H1 (cell line): ENCODE results near the gene GPN2. TPM values are rescaled to one million over a fixed set of nuclear protein-coding genes. Genes with fewer than 3 reads are reported as not detected.

Experiments
- CTCF ChIA-PET: fragments of 300-600 bp; sonication (Branson Sonifier 250); formaldehyde crosslinking; loops from one replicate; lab custom pipeline; 2021; ENCODE audit not compliant: partially characterized antibody; lab: Charles Lee
- POLR2A ChIA-PET: fragments of 300-600 bp; sonication (Branson Sonifier 250); formaldehyde crosslinking; loops from one replicate; lab custom pipeline; 2021; ENCODE audit warnings: inconsistent platforms; ENCODE audit not compliant: partially characterized antibody; lab: Charles Lee
- DNase-seq, 2 experiments: peaks; one replicate each; pipeline versions ENCODE4 v3.0.0 to v3.0.0-alpha.2; 2010 to 2022; ENCODE audit warnings: low spot score in 2 of 2, low read depth in 1 of 2, mixed read lengths in 1 of 2
- FAIRE-seq: peaks from 2 replicates; lab custom pipeline; 2011; peaks lifted over from hg19 to GRCh38; lab: Jason Lieb, UNC
- H2AFZ ChIP-seq: 2 replicates; pipeline ENCODE4 v1.8.1; 2012; ENCODE audit warnings: low read length, inconsistent platforms
- H2AK5ac ChIP-seq: 2 replicates; pipeline ENCODE4 v1.6.1; 2013; ENCODE audit warnings: low read depth, low read length
- H2BK120ac ChIP-seq: replicated peaks from 2 replicates; pipeline ENCODE3; 2013; ENCODE audit warnings: low read depth, low read length, inconsistent platforms
- H2BK12ac ChIP-seq: 2 replicates; pipeline ENCODE4 v1.6.1; 2013; ENCODE audit warnings: low read depth, low read length
- H2BK15ac ChIP-seq: 2 replicates; pipeline ENCODE4 v1.6.1; 2013; ENCODE audit warnings: low read length
- H2BK20ac ChIP-seq: 2 replicates; pipeline ENCODE4 v1.6.1; 2013; ENCODE audit warnings: low read length
- H2BK5ac ChIP-seq: 2 replicates; pipeline ENCODE4 v1.6.1; 2013; ENCODE audit warnings: low read depth, low read length
- H3K14ac ChIP-seq: 2 replicates; pipeline ENCODE4 v1.6.1; 2013; ENCODE audit warnings: inconsistent platforms; ENCODE audit not compliant: insufficient read length
- H3K18ac ChIP-seq: 2 replicates; pipeline ENCODE4 v1.6.1; 2013; ENCODE audit warnings: low read length; ENCODE audit errors: extremely low read depth
- H3K23ac ChIP-seq: 2 replicates; pipeline ENCODE4 v1.6.1; 2013; ENCODE audit warnings: inconsistent platforms; ENCODE audit not compliant: insufficient read length
- H3K23me2 ChIP-seq: 2 replicates; pipeline ENCODE4 v1.6.1; 2013; ENCODE audit warnings: low read depth, low read length
- H3K27ac ChIP-seq: 2 replicates; pipeline ENCODE4 v1.6.1; 2011; ENCODE audit warnings: low read depth, low read length, inconsistent platforms
- H3K27me3 ChIP-seq, 4 experiments: replicated peaks in 1 of 4; 1 replicate in 1 of 4; 2 replicates in 3 of 4; pipeline versions ENCODE4 v1.6.1 to v1.8.1; 2011 to 2013; ENCODE audit warnings: low read length in 3 of 4, mild to moderate bottlenecking in 3 of 4, inconsistent platforms in 2 of 4, mixed read lengths in 2 of 4, moderate library complexity in 1 of 4; ENCODE audit not compliant: control insufficient read depth in 3 of 4, insufficient read depth in 3 of 4; ENCODE audit errors: extremely low read depth in 1 of 4
- H3K36me3 ChIP-seq, 4 experiments: 2 replicates each; pipeline versions ENCODE4 v1.6.1 to v1.8.1; 2011 to 2013; ENCODE audit warnings: mild to moderate bottlenecking in 4 of 4, low read length in 3 of 4, moderate library complexity in 2 of 4, control low read depth in 1 of 4, inconsistent platforms in 1 of 4; ENCODE audit not compliant: insufficient read depth in 4 of 4, control insufficient read depth in 2 of 4
- H3K4ac ChIP-seq: replicated peaks from 2 replicates; pipeline ENCODE3; 2013; ENCODE audit warnings: low read length, low read depth, mixed read lengths, inconsistent platforms; ENCODE audit not compliant: insufficient read length
- H3K4me1 ChIP-seq, 4 experiments: replicated peaks in 1 of 4; 1 replicate in 1 of 4; 2 replicates in 3 of 4; pipeline versions ENCODE4 v1.6.1 to v1.8.1; 2011 to 2013; ENCODE audit warnings: low read length in 3 of 4, inconsistent platforms in 2 of 4, mixed read lengths in 1 of 4; ENCODE audit not compliant: insufficient read depth in 4 of 4, control insufficient read depth in 3 of 4
- H3K4me2 ChIP-seq, 2 experiments: 2 replicates each; pipeline versions ENCODE4 v1.6.1 to v1.8.1; 2011 to 2013; ENCODE audit warnings: low read depth in 2 of 2, low read length in 2 of 2, control low read depth in 1 of 2, inconsistent platforms in 1 of 2, mild to moderate bottlenecking in 1 of 2; ENCODE audit not compliant: insufficient read depth in 1 of 2
- H3K4me3 ChIP-seq, 4 experiments: fragments of 200-600, 300-600 bp in 1 of 4; sonication (generic), shearing (Covaris generic), sonication (Bioruptor Twin) in 1 of 4; 2 replicates each; pipeline versions ENCODE4 v1.5.1 to v1.8.1; 2011 to 2016; ENCODE audit warnings: low read length in 4 of 4, low read depth in 3 of 4, control low read depth in 2 of 4, inconsistent platforms in 2 of 4, mild to moderate bottlenecking in 2 of 4, mixed read lengths in 1 of 4, moderate library complexity in 1 of 4; ENCODE audit not compliant: insufficient read depth in 2 of 4; ENCODE audit errors: extremely low read depth in 1 of 4
- H3K56ac ChIP-seq: replicated peaks from 2 replicates; pipeline ENCODE3; 2013; ENCODE audit warnings: low read depth, mild to moderate bottlenecking, mixed read lengths, low read length, inconsistent platforms; ENCODE audit not compliant: insufficient read length
- H3K79me1 ChIP-seq: 2 replicates; pipeline ENCODE4 v1.6.1; 2013; ENCODE audit warnings: low read depth, low read length, control low read depth
- H3K79me2 ChIP-seq, 2 experiments: 2 replicates each; pipeline versions ENCODE4 v1.6.1 to v1.8.1; 2012 to 2013; ENCODE audit warnings: low read length in 2 of 2, mild to moderate bottlenecking in 2 of 2, inconsistent platforms in 1 of 2; ENCODE audit not compliant: insufficient read depth in 2 of 2, control insufficient read depth in 1 of 2
- H3K9ac ChIP-seq, 4 experiments: replicated peaks in 1 of 4; 1 replicate in 1 of 4; 2 replicates in 3 of 4; pipeline versions ENCODE4 v1.6.1 to v1.8.1; 2011 to 2013; ENCODE audit warnings: low read depth in 3 of 4, low read length in 3 of 4, control low read depth in 2 of 4, mild to moderate bottlenecking in 2 of 4, moderate library complexity in 2 of 4, inconsistent platforms in 1 of 4; ENCODE audit errors: extremely low read depth in 1 of 4
- H3K9me3 ChIP-seq, 2 experiments: 2 replicates each; pipeline versions ENCODE4 v1.6.1 to v1.8.1; 2012 to 2013; ENCODE audit warnings: mild to moderate bottlenecking in 2 of 2, moderate library complexity in 2 of 2, control low read depth in 1 of 2, inconsistent platforms in 1 of 2, low read depth in 1 of 2, low read length in 1 of 2, mixed read lengths in 1 of 2; ENCODE audit not compliant: insufficient read depth in 2 of 2
- H4K20me1 ChIP-seq, 2 experiments: replicated peaks in 1 of 2; 2 replicates each; pipeline versions ENCODE3 to v1.8.1; 2011 to 2013; ENCODE audit warnings: inconsistent platforms in 2 of 2, low read length in 2 of 2, mild to moderate bottlenecking in 1 of 2; ENCODE audit not compliant: insufficient read depth in 2 of 2, control insufficient read depth in 1 of 2
- H4K5ac ChIP-seq: 2 replicates; pipeline ENCODE4 v1.6.1; 2013; ENCODE audit warnings: low read length, low read depth, mixed read lengths, inconsistent platforms; ENCODE audit not compliant: insufficient read length
- H4K8ac ChIP-seq: 2 replicates; pipeline ENCODE4 v1.8.0; 2013; ENCODE audit warnings: mild to moderate bottlenecking, moderate library complexity, low read length, inconsistent platforms; ENCODE audit not compliant: insufficient read depth; ENCODE audit errors: extremely low read depth
- H4K91ac ChIP-seq: replicated peaks from 2 replicates; pipeline ENCODE3; 2013; ENCODE audit warnings: low read length, mixed read lengths, inconsistent platforms; ENCODE audit not compliant: insufficient read length
- BACH1 ChIP-seq: IDR thresholded peaks from 2 replicates; pipeline ENCODE4 v1.6.1; 2012; ENCODE audit warnings: low read length, improper control_type of control experiment
- BCL11A ChIP-seq, 2 experiments: IDR thresholded peaks; one replicate each; pipeline ENCODE4 v1.6.1; 2011; ENCODE audit warnings: low read depth in 2 of 2, low read length in 2 of 2, mild to moderate bottlenecking in 2 of 2
- BRCA1 ChIP-seq: IDR thresholded peaks from 2 replicates; pipeline ENCODE4 v1.6.1; 2012; ENCODE audit warnings: low read depth, low read length, improper control_type of control experiment
- CHD2 ChIP-seq: IDR thresholded peaks from 2 replicates; pipeline ENCODE4 v1.6.1; 2012; ENCODE audit warnings: low read length, improper control_type of control experiment
- WGBS, 2 experiments: shearing (Covaris generic) in 1 of 2; methylation state at CpG; one replicate each; pipeline versions ENCODE4 v1.1.6 to v1.1.7; 2013 to 2015; ENCODE audit warnings: low lambda C conversion rate in 2 of 2, mixed read lengths in 2 of 2, inconsistent platforms in 1 of 2, low coverage in 1 of 2, missing lambda C conversion rate in 1 of 2; ENCODE audit not compliant: insufficient replicate concordance in 2 of 2, insufficient coverage in 1 of 2, insufficient read length in 1 of 2; ENCODE audit errors: extremely low coverage in 1 of 2, missing lambda C conversion rate in 1 of 2; 5-methylcytosine and 5-hydroxymethylcytosine counted together
- polyA plus RNA-seq, 7 experiments: library from polyadenylated mRNA; depleted of rRNA in 3 of 7; stranded (reverse) in 5 of 7; unstranded in 2 of 7; fragments of >200 nt in 5 of 7; fragments of 200-250 nt in 2 of 7; gene quantifications; 1 replicate in 5 of 7; 2 replicates in 1 of 7; 4 replicates in 1 of 7; pipeline versions ENCODE4 v1.2.1 to v1.2.3, GENCODE V29; 2011 to 2013; ENCODE audit warnings: missing spikeins in 2 of 7, mixed read lengths in 2 of 7
- total RNA-seq: library from RNA; stranded (reverse); fragmentation: NEBNext Ultra II Directional; extraction: Animal tissue kit (Norgen Biotek cat#: 25700); gene quantifications from 2 replicates; pipeline ENCODE4 v1.2.1, GENCODE V29; 2021

GPN2 gene
- total and polyA plus RNA-seq, 2 of the 8 experiments (the other 6 are each of a cell fraction or from before 2014, with no cell fraction given): 27.3 to 36.8 TPM

GRCh38 chr1:26833432-26834405 lies 56.4 kb downstream of the GPN2 start:
- H2BK120ac ChIP-seq: no peak overlapping the region
- H3K4ac ChIP-seq: no peak overlapping the region
- no peak overlapping the region for H3K14ac ChIP-seq
- no peak overlapping the region for H2BK5ac ChIP-seq
- H3K9ac ChIP-seq: no peak overlapping the region
- H2AFZ ChIP-seq: no peak overlapping the region
- H4K8ac ChIP-seq: no peak overlapping the region
- peaks cover 0 to 21% (median 10%) of the 10 kb centered on the region in 4 experiments; a peak in 5 of 8 replicates for H3K36me3 ChIP-seq
- H3K18ac ChIP-seq: no peak overlapping the region
- H4K20me1 ChIP-seq: peaks cover 9 to 12% of the 10 kb centered on the region in 2 experiments
- H3K79me1 ChIP-seq: peaks cover 6% of the 10 kb centered on the region
- H3K56ac ChIP-seq: no peak overlapping the region
- no peak overlapping the region for H4K5ac ChIP-seq
- H3K23me2 ChIP-seq: no peaks in the 10 kb centered on the region
- H2BK15ac ChIP-seq: no peak overlapping the region
- WGBS, 2 experiments: 85% methylated on average over 21 of the region's 23 CpGs; no CpG with 5 or more reads in 1 of the 2 experiments
- no peak overlapping the region for H3K4me2 ChIP-seq
- peaks cover 0 to 10% of the 10 kb centered on the region in 2 experiments; a peak in 1 of 4 replicates for H3K79me2 ChIP-seq
- H3K4me3 ChIP-seq: no peak overlapping the region
- no peaks in the 10 kb centered on the region for H3K27me3 ChIP-seq
- no peaks in the 10 kb centered on the region; a peak in 1 of 7 replicates for H3K4me1 ChIP-seq
- ChIA-PET CTCF (interaction anchor here (0.7 to 12.8 kb wide), 9 partner anchors 13 to 113 kb away, joined by 3 to 125 read pairs (median 5); partner anchors contain the start of gene SFN), POLR2A (interaction anchor here (0.9 to 1.3 kb wide), 3 partner anchors 34 to 56 kb away, joined by 3 read pairs; no protein-coding TSS in a partner anchor)
- H3K27ac ChIP-seq: no peak overlapping the region
- FAIRE-seq (no peak), DNase-seq (no peak)
- H2BK12ac ChIP-seq: no peak overlapping the region
- no peak overlapping the region for H4K91ac ChIP-seq
- H2BK20ac ChIP-seq: no peak overlapping the region
- H3K23ac ChIP-seq: no peak overlapping the region
- no peak overlapping the region for H2AK5ac ChIP-seq
- no peaks in the 10 kb centered on the region for H3K9me3 ChIP-seq
- TF ChIP-seq BCL11A (IDR thresholded peaks at IDR 0.05; ENCODE audit: low read depth in 2 of 2, low read length in 2 of 2): no peak
- no peak for TF ChIP-seq CHD2
- TF ChIP-seq BRCA1: no peak
- no peak for TF ChIP-seq BACH1
